GM19328 (cell line): ENCODE measurements around the gene C1orf50.
"Not testable (repeated sequence)": the region's sequence is repeated elsewhere in the genome, so short reads cannot be mapped to it uniquely, and the experiment has no call there.

ENCODE experiments used
- ATAC-seq: cut with Tn5 transposase; IDR thresholded peaks from one replicate; pipeline ENCODE4 v1.9.1; 2021; ENCODE audit warnings: mild to moderate bottlenecking, moderate library complexity; ENCODE audit not compliant: unreplicated experiment

Gene C1orf50

GRCh38 chr1:42797414-42797813 lies 30.4 kb downstream of the C1orf50 start:
- ATAC-seq, result no peak

- ATAC-seq, result no peak
Measured at GRCh38 chr1:42797979-42798378, 30.9 kb downstream of the C1orf50 start.

GRCh38 chr1:42801832-42802473 lies 34.9 kb downstream of the C1orf50 start:
- no peak for ATAC-seq

GRCh38 chr1:42806171-42806570 lies 39.1 kb downstream of the C1orf50 start:
- ATAC-seq, result no peak

GRCh38 chr1:42806593-42806992 lies 39.5 kb downstream of the C1orf50 start:
- ATAC-seq, result no peak

GRCh38 chr1:42807056-42807668 lies 40.1 kb downstream of the C1orf50 start:
- no peak for ATAC-seq

- ATAC-seq, result not testable (repeated sequence)
Measured at GRCh38 chr1:42814815-42815214, 47.8 kb downstream of the C1orf50 start.

GRCh38 chr1:42815941-42816584 lies 49.0 kb downstream of the C1orf50 start:
- ATAC-seq, result no peak

GRCh38 chr1:42816585-42817439 lies 49.8 kb downstream of the C1orf50 start, which contains the start of the genes ERMAP and SVBP:
TSS of gene ERMAP (plus strand) at chr1:42817122. CDS start at chr1:42830449, 13,327 bp downstream.
TSS of gene SVBP (minus strand) at chr1:42817397. CDS start at chr1:42816544, 853 bp downstream.
- ATAC-seq, result peak; percentile 90

GRCh38 chr1:42817440-42817767 lies 50.4 kb downstream of the C1orf50 start:
- ATAC-seq, result no peak

- no peak for ATAC-seq
Measured at GRCh38 chr1:42817976-42818375, 50.9 kb downstream of the C1orf50 start.

- no peak for ATAC-seq
Measured at GRCh38 chr1:42820813-42821212, 53.8 kb downstream of the C1orf50 start.

GRCh38 chr1:42821690-42822089 lies 54.6 kb downstream of the C1orf50 start:
- ATAC-seq, result no peak

GRCh38 chr1:42822800-42823392 lies 55.8 kb downstream of the C1orf50 start:
- no peak for ATAC-seq

- ATAC-seq, result no peak
Measured at GRCh38 chr1:42824481-42825035, 57.5 kb downstream of the C1orf50 start.

GRCh38 chr1:42825036-42825851 lies 58.2 kb downstream of the C1orf50 start:
- no peak for ATAC-seq
